Mucosa of gallbladder (tissue), 1 donor: ENCODE data around the gene CLEC11A. TPM values are rescaled to one million over a fixed set of nuclear protein-coding genes. Genes with fewer than 3 reads are reported as not detected.

ENCODE experiments used
- DNase-seq: peaks from one replicate; pipeline ENCODE4 v3.0.0-alpha.2; 2020; ENCODE audit warnings: low spot score
- total RNA-seq: library from RNA; stranded (reverse); gene quantifications from one replicate; pipeline ENCODE4 v1.2.1, GENCODE V29; 2021
- donor health status: DM: no; HTN: no; CAD: no.

Gene CLEC11A, protein sequence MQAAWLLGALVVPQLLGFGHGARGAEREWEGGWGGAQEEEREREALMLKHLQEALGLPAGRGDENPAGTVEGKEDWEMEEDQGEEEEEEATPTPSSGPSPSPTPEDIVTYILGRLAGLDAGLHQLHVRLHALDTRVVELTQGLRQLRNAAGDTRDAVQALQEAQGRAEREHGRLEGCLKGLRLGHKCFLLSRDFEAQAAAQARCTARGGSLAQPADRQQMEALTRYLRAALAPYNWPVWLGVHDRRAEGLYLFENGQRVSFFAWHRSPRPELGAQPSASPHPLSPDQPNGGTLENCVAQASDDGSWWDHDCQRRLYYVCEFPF
- total RNA-seq: 15.1 TPM

DNA sequence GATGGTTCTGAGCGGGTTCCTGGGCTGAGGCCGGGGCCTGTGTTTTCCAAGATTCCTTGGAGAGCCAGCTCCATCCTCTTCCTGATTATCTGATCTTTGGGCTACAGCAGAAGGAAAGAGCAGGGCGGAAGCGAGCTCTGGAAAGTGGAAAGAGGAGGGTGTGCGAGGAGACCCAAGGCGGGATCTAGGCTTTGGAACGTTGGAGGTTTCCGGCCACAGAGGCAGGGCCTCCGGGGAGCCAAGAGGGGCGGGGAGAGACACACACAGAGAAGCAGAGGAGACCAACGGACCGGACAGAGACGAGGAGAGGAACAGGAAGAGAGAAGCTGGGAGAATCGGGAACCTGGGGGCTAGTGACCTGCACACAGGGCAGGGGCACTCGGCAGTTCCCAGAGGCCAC lies at the start of gene CLEC11A:
CLEC11A (plus strand) TSS at position 296 of the 400 bp plus-strand sequence. CDS start 162 bp downstream, outside the sequence.
- peak; percentile 46 for DNase-seq

GRCh38 chr19:50676625-50677197 lies 46.5 kb upstream of the CLEC11A start:
- no peak for DNase-seq

GRCh38 chr19:50677636-50678035 lies 45.5 kb upstream of the CLEC11A start:
- no peak for DNase-seq

GRCh38 chr19:50678323-50678722 lies 44.8 kb upstream of the CLEC11A start:
- no peak for DNase-seq

DNA sequence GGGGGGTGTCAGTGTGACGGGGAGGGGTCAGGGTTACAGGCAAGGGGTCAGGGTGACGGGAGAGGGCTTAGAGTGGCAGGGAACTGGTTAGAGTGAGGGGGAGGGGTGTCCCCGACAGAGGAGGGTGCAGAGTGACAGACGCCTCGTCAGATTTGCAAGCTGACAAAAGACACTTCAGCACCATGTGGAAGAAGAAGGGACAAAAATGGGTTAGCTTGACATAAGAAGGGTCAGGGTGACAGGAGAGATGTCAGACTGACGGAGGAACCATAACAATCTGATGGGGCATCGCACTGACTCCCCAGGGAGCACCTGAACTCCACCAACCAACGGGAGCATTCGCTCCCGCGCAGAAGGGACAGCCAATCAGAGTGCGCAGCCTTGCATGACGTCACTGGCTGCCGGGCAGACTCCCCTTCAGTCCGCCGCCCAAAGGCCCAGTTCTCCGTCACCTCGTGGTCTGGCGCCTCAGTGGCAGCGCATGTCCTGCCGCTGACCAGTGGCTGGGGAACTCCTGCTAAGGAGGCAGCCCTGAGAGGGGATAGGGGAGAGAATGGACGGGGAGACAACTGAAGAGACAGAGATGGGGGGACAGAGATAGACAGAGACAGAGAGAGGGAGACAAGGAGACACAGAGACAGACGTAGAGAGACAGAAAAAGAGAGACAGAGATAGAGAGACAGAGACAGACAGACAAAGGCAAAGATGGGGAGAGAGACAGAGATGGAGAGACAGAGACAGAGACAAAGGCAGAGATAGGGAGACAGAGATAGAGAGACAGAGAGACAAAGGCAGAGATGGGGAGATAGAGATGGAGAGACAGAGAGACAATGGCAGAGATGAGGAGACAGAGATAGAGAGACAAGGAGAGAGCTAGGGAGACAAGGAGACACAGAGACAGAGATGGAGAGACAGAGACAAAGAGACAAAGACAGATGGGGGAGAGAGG lies 43.7 kb upstream of the CLEC11A start:
- peak; percentile 78 for DNase-seq

DNA sequence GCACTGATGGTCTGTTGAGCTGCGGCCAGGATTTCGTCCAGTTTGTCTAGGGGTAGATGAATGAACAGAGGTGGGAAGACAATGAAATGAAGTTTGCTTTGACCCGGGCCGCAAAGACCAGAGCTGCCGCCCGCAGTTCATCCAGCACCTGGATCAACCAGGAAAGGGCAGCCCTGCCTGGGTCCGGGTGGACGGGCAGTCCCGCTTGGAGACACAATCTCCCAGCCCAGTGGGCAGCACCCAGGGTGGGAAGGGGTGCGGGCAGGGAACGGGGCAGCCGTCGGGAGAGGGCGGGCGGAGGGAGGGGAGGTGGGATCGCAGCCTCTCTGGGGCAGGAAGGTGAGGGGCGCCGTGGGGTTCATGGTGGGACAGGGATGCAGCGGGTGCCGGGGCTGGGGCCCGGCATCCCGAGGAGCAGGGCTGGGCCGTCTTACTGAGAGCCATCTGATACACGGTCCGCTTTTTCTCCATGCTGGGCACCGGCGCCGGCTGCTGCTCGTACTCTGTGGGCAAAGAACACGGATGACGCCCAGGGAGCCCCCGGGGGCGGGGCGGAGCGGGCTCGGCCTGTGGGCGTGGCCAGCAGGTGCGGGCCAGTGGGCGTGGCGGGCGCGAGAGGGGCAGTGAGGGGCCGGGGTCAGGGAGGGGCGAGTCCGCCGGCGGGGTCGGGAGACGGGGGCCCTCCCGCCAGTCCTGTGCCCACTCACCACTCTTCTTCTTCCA lies 36.7 kb upstream of the CLEC11A start:
- DNase-seq: no peak

- no peak for DNase-seq
Observed at GRCh38 chr19:50688766-50689165, 34.4 kb upstream of the CLEC11A start.

- DNase-seq: no peak
Observed at GRCh38 chr19:50690439-50690838, 32.7 kb upstream of the CLEC11A start.

GRCh38 chr19:50693064-50693975 lies 29.8 kb upstream of the CLEC11A start:
- DNase-seq: no peak

- no peak for DNase-seq
Observed at GRCh38 chr19:50694815-50695145, 28.4 kb upstream of the CLEC11A start.

GRCh38 chr19:50695251-50696093 lies 27.7 kb upstream of the CLEC11A start:
- DNase-seq: no peak

DNA sequence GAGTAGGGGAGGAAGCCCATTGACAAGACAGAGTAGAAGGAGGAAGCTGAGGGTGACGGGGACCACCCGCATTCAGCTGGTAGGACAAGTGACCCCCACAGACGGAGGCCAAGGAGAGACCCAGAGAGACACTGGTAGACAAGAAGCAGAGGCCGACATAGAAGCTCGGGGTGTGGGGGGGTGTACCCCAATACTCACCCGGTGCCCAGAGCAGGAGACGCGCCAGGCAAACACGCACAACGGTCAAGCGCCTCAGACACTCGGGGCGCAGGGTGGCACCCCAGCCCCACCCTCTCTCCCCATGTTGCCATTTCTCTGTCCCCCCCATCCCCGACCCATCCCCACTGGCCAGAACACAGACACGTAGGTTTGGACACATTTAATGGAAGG lies 27.1 kb upstream of the CLEC11A start:
- no peak for DNase-seq

DNA sequence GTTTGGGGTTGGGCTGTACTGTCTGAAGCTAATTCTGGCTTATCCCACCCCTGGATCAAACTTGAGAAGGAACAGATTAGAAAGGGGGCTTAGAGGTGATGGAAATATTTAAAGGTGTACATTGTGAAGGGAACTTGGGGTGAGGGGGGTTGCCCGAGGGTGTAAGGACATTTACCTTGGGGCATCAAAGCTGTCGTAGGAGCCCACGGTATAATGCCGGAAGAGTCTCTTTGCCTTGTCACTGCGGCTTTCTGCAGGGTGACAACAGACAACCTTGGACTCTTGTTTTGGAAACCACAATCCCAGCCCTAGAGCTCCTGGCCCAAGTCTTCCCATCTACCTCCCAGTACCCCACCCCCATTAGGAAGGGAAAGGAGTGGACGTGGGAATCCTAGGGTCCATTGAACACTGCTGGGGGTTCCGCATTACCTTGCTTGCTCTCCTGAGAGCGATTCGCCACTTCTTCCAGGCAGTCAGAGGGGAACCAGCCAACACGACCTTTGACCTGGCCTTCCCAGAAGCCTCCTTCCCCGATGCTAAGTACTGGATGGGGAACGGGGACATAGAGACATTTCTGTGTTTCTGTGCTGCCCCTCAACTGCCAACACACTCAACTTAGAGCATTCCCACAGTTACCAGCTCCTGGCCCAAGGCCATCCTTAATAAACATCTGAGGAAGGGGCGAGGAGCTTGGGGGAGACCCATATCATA lies 25.6 kb upstream of the CLEC11A start:
- no peak for DNase-seq

- no peak for DNase-seq
Observed at GRCh38 chr19:50701367-50701985, 21.7 kb upstream of the CLEC11A start.

DNA sequence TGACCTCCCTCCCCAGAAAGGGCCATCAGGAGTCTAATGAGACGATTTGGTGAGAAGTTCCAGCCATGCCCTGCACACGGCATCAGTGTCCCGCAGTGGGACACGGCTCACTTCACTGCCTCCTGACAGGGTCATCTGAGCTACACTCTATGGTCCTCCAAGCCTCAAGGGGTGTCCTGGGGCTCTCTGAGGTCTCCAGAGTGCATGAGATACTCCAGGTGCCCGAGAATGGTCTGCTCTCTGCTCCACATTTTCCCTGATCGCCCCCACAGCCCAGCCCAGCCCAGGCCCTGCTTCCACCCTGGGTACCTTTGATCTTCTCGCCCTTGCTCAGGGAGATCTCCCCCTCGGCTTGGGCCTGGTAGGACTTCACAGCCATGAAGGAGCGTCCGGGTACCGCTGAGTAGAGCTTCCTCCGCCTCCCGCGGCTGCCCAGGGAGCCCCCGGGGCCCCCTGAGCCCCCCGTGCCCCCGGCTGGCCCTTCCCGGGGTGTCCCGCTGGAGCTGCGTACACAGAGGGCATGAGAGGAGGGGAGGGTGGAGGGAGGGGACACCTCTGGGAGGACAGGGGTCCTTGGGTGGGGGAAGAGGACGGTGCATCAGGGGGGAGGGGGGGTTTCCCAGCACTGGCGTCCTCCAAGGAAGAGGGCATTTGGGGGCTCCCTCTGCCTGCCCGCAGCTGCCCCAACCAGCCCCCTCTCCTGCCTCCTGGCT lies 20.9 kb upstream of the CLEC11A start:
- no peak for DNase-seq

DNA sequence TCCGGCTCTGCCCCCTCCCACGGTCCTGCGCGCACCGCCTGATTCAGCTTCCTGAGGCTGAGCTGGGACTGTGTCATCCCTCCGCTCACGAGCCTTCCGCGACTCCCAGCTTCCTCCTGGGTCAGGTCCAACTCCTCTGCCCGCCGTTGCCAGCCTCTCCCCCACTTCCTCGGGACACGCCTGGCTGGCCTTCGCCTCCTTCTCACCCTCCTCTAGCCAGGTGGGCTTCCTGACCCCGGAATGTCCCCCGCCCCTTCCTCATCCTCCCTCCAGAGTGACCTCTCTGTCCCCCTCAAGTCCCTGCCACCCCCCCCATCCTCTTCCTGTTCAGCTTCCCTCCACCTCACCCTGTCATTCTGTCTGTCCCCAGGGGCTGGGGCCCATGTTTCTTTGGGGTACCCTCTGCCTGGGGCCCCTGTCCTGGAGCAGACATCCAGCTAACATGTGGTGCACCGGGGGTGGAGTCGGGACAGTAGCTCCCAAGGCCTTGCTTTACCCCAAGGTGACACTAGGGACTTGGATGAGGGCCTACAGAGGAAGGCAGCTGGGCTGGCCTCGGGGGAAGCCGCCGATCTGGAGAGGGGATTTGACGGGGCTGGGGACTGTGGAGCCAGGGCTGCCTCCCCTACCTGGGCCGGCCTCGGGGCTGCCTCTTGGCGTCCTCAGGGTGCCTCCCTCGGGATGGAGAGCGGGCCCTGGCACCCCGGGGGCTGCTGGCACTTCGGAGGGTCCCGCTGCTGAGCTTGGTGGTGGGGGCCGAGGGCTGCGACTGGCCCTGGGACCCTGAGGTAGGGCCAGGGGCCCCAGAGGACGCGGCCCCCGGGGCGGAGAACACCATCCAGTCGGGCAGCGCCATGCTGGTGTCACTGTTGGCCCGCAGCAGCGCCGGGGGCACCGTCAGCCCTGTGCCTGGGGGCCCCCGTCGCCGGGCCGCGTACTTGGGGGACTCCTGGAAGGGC lies 20.0 kb upstream of the CLEC11A start:
- DNase-seq: no peak
